GM04503 (cell line): ENCODE results near the gene NDUFAF2.
A peak's percentile ranks its signal among the peaks of the same experiment; 100 is the strongest.
"Not testable (repeated sequence)": the region's sequence is repeated elsewhere in the genome, so short reads cannot be mapped to it uniquely, and the experiment has no call there.

Source experiments
- DNase-seq: peaks from one replicate; pipeline ENCODE4 v3.0.0-alpha.2; 2012; ENCODE audit warnings: low read depth

The NDUFAF2 gene

GRCh38 chr5:61050292-61050691, 105.3 kb downstream of the NDUFAF2 start:
- no peak for DNase-seq

GRCh38 chr5:61051267-61051666, 106.3 kb downstream of the NDUFAF2 start:
- no peak for DNase-seq

GRCh38 chr5:61052882-61053281, 107.9 kb downstream of the NDUFAF2 start:
- peak; percentile 76 for DNase-seq

- DNase-seq: no peak
Observed at GRCh38 chr5:61053937-61054336, 108.9 kb downstream of the NDUFAF2 start.

GRCh38 chr5:61055434-61056006, 110.5 kb downstream of the NDUFAF2 start:
- peak; percentile 11 for DNase-seq

GRCh38 chr5:61059499-61059898, 114.5 kb downstream of the NDUFAF2 start:
- no peak for DNase-seq

GRCh38 chr5:61069150-61069549, 124.1 kb downstream of the NDUFAF2 start:
- no peak for DNase-seq

- no peak for DNase-seq
Observed at GRCh38 chr5:61071526-61071925, 126.5 kb downstream of the NDUFAF2 start.

- DNase-seq: no peak
Observed at GRCh38 chr5:61076626-61077025, 131.6 kb downstream of the NDUFAF2 start.

- no peak for DNase-seq
Observed at GRCh38 chr5:61081741-61082140, 136.7 kb downstream of the NDUFAF2 start.

- peak; percentile 8 for DNase-seq
Observed at GRCh38 chr5:61082516-61083280, 137.7 kb downstream of the NDUFAF2 start.

- no peak for DNase-seq
Observed at GRCh38 chr5:61084658-61085057, 139.7 kb downstream of the NDUFAF2 start.

- no peak for DNase-seq
Observed at GRCh38 chr5:61085885-61086284, 140.9 kb downstream of the NDUFAF2 start.

GRCh38 chr5:61087921-61088320, 142.9 kb downstream of the NDUFAF2 start:
- no peak for DNase-seq

- no peak for DNase-seq
Observed at GRCh38 chr5:61089351-61089750, 144.3 kb downstream of the NDUFAF2 start.

GRCh38 chr5:61093046-61093771, 148.2 kb downstream of the NDUFAF2 start:
- DNase-seq: not testable (repeated sequence)

- no peak for DNase-seq
Observed at GRCh38 chr5:61097465-61097864, 152.5 kb downstream of the NDUFAF2 start.

- no peak for DNase-seq
Observed at GRCh38 chr5:61098251-61098995, 153.4 kb downstream of the NDUFAF2 start.

- no peak for DNase-seq
Observed at GRCh38 chr5:61100437-61100836, 155.4 kb downstream of the NDUFAF2 start.

- DNase-seq: no peak
Observed at GRCh38 chr5:61114441-61114840, 169.4 kb downstream of the NDUFAF2 start.

- no peak for DNase-seq
Observed at GRCh38 chr5:61115968-61116367, 171.0 kb downstream of the NDUFAF2 start.

GRCh38 chr5:61119066-61119465, 174.1 kb downstream of the NDUFAF2 start:
- DNase-seq: no peak
